Measurements from ENCODE around the gene CDH13.

CDH13 gene

DNA sequence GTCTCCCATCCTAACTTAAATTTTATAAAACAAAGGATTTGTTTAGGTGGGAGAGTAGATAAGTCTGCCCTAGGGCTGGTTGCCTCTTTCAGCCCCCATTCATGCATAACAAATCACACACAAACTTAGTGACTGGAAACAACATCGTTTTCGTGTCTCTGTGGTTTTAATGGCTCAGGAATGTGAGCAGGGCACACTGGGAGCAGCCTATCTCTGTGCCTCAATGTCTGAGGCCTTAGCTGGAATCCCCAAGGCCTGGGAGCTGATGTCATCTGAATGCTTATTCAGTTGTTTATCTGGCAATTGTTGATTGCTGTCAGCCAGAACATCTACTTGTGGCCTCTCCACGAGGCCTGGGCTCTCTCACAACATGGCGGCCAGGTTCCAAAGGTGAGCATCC is 1079.1 kb downstream of the CDH13 start:
- H3K27ac ChIP-seq = no peak overlapping the region
- no peak for TF ChIP-seq CTCF (conservative IDR thresholded peaks at IDR 0.05)
- TF ChIP-seq ZFX (IDR thresholded peaks at IDR 0.05) = no peak

- TF ChIP-seq CTCF (conservative IDR thresholded peaks at IDR 0.05) = no peak
- no peak for TF ChIP-seq ZFX (IDR thresholded peaks at IDR 0.05)
- H3K27ac ChIP-seq = no peak overlapping the region
Measured at GRCh38 chr16:83706394-83706793, 1079.6 kb downstream of the CDH13 start.

DNA sequence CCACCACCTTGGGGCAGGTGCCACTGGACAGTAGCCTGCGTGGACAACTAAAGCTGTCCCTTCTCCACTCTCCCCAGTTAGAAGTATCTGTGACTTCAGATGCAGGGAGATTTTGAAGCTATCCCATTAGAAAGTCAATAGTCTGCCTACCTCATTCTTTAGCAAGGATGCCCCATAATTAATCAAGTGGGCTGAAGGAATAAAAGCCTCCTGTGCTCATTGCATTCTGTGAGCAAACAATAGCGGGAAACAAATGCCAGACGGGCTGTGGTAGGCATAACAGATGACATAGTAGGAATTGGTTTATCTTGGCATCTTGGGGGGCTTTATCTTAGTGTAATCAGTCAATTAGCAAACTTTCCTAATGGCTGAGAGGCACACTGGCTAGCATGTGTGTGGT is 1084.3 kb downstream of the CDH13 start:
- H3K27ac ChIP-seq = no peak overlapping the region
- TF ChIP-seq ZFX (IDR thresholded peaks at IDR 0.05) (no peak), CTCF (conservative IDR thresholded peaks at IDR 0.05) (no peak)

GRCh38 chr16:83713597-83713996 is 1086.8 kb downstream of the CDH13 start:
- TF ChIP-seq CTCF (conservative IDR thresholded peaks at IDR 0.05) (no peak), ZFX (IDR thresholded peaks at IDR 0.05) (no peak)
- no peak overlapping the region for H3K27ac ChIP-seq

DNA sequence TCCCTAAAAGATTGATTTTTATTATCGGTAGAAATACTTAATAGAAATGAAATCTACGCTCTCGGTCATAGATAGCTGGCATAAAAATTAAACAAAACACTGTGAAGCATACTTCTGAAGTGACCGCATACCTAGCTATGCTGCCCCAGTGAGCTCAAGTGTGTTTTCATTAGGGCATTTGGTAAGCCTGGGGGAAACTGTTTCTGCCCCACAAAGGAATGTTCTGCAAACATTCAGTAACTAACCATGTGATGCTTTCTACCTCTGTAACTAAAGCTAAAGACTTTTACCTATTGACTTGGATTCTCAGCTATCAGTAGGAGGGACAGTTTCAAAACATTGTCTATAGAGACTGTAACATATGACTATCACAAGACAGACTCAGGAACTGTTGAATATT is 1087.5 kb downstream of the CDH13 start:
- TF ChIP-seq CTCF (conservative IDR thresholded peaks at IDR 0.05) (no peak), ZFX (IDR thresholded peaks at IDR 0.05) (no peak)

GRCh38 chr16:83715217-83715920 is 1088.6 kb downstream of the CDH13 start:
- peak overlapping the region; percentile 64 for H3K27ac ChIP-seq
- TF ChIP-seq CTCF (conservative IDR thresholded peaks at IDR 0.05) (no peak; the same call in 1 of the 2 replicates), ZFX (IDR thresholded peaks at IDR 0.05) (no peak)

More for the DNA sequence above, 1087.5 kb downstream of the CDH13 start:
- no peak overlapping the region for H3K27ac ChIP-seq

DNA sequence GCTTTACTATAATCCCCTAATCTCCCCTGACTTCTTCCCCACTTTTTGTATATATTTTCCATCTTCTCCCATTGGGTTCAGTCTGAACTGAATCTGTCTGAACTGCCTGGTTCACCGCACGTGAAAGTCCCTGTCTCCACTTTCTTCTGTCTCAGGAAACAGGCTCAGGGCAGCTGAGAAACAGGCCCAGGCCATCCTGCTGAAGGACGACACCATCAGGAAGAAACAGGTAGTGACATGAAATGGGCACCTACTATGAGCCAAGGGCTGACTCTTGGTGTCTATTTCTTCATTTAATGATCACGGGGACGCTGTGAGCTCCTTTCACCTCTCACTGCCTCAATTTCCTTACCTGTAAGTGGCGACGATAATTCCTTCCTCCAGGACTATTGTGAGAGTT is 1090.5 kb downstream of the CDH13 start:
- TF ChIP-seq CTCF (conservative IDR thresholded peaks at IDR 0.05) = no peak
- no peak overlapping the region for H3K27ac ChIP-seq
